ENCODE measurements around the gene ELMOD1.
"Not testable (repeated sequence)": the region's sequence is repeated elsewhere in the genome, so short reads cannot be mapped to it uniquely, and the experiment has no call there.

Gene ELMOD1

GRCh38 chr11:107590460-107591377, at the start of gene ELMOD1:
Gene ELMOD1 (plus strand): TSS chr11:107591147. CDS start chr11:107618190, 27,043 bp downstream.
- peak; percentile 9 for DNase-seq

GRCh38 chr11:107545101-107545514, 45.8 kb upstream of the ELMOD1 start:
- peak; percentile 75 for DNase-seq

GRCh38 chr11:107547961-107548360, 43.0 kb upstream of the ELMOD1 start:
- DNase-seq, result no peak

GRCh38 chr11:107549253-107549953, 41.5 kb upstream of the ELMOD1 start:
- DNase-seq, result peak; percentile 37

GRCh38 chr11:107549954-107550285, 41.0 kb upstream of the ELMOD1 start:
- DNase-seq, result no peak

GRCh38 chr11:107550304-107550703, 40.6 kb upstream of the ELMOD1 start:
- DNase-seq, result no peak

- no peak for DNase-seq
Observed at GRCh38 chr11:107561688-107562087, 29.3 kb upstream of the ELMOD1 start.

- peak; percentile 90 for DNase-seq
Observed at GRCh38 chr11:107562647-107563208, 28.2 kb upstream of the ELMOD1 start.

- peak; percentile 42 for DNase-seq
Observed at GRCh38 chr11:107563702-107564101, 27.2 kb upstream of the ELMOD1 start.

- DNase-seq, result no peak
Observed at GRCh38 chr11:107564877-107565218, 26.1 kb upstream of the ELMOD1 start.

GRCh38 chr11:107565219-107565937, 25.6 kb upstream of the ELMOD1 start, which contains the start of gene ALKBH8:
Gene ALKBH8 (minus strand): TSS chr11:107565735. CDS start chr11:107560893, 4,842 bp downstream.
- DNase-seq, result peak; percentile 83

GRCh38 chr11:107565955-107566501, 24.9 kb upstream of the ELMOD1 start:
- not testable (repeated sequence) for DNase-seq

- DNase-seq, result no peak
Observed at GRCh38 chr11:107566569-107566968, 24.4 kb upstream of the ELMOD1 start.

GRCh38 chr11:107567739-107568335, 23.1 kb upstream of the ELMOD1 start:
- no peak for DNase-seq

- no peak for DNase-seq
Observed at GRCh38 chr11:107570015-107570414, 20.9 kb upstream of the ELMOD1 start.

- no peak for DNase-seq
Observed at GRCh38 chr11:107573438-107573837, 17.5 kb upstream of the ELMOD1 start.

- peak; percentile 40 for DNase-seq
Observed at GRCh38 chr11:107576497-107577345, 14.2 kb upstream of the ELMOD1 start.

GRCh38 chr11:107577346-107577711, 13.6 kb upstream of the ELMOD1 start:
- no peak for DNase-seq

GRCh38 chr11:107579169-107579568, 11.8 kb upstream of the ELMOD1 start:
- DNase-seq, result not testable (repeated sequence)

- DNase-seq, result no peak
Observed at GRCh38 chr11:107581147-107581546, 9.8 kb upstream of the ELMOD1 start.

GRCh38 chr11:107583629-107584195, 7.2 kb upstream of the ELMOD1 start:
- no peak for DNase-seq

Measured in kidney glomerular epithelial cell (primary cell).